Measurements from ENCODE around the gene MRGPRX2. TPM values are rescaled to one million over a fixed set of nuclear protein-coding genes. Genes with fewer than 3 reads are reported as not detected.

MRGPRX2 gene
- not detected in 2 replicates for total RNA-seq

DNA sequence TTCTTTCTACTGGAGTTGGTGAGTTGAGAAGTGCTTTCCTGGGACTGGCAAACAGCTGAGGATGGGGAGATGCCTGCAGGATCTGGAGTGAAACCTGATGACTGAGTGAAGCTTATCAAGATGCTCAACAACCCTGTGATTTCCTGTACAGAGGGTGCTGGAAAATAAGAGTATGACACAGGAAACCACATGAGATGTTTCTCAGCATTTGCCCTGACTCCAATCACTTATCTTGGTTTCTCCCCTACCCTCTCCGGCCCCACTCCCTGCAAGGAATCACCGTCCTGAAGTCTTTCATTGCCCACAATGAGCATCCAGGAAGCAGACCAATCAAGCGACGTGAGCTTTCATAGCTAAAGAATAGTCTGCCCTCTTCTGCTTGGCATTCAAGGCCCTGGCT is at the start of gene MRGPRX2:
MRGPRX2 (minus strand) TSS at position 89 of the 400 bp plus-strand sequence. CDS start 4,315 bp downstream, outside the sequence.

Other genes with a start within 250 kb of the MRGPRX2 start
- not detected in 2 replicates for gene MRGPRX1, start 121.3 kb downstream of the MRGPRX2 start, total RNA-seq
- 27.0 and 40.5 TPM in 2 replicates for gene ZDHHC13, start 56.5 kb upstream of the MRGPRX2 start, total RNA-seq
- not detected in 2 replicates for gene CSRP3, start 141.3 kb upstream of the MRGPRX2 start, total RNA-seq
- gene E2F8, start 180.2 kb upstream of the MRGPRX2 start, total RNA-seq, result 2.1 and 2.3 TPM in 2 replicates